Measurements from ENCODE around the gene NVL. TPM values are rescaled to one million over a fixed set of nuclear protein-coding genes. Genes with fewer than 3 reads are reported as not detected.
A peak's percentile ranks its signal among the peaks of the same experiment; 100 is the strongest.

Gene NVL
- total RNA-seq, 2 experiments from 2014 or later: 37.7 to 40.4 TPM

GRCh38 chr1:224189561-224189960, 140.4 kb downstream of the NVL start:
- intact Hi-C loops (cut with micrococcal nuclease): loop anchor here (10.0 kb wide), 1 partner anchor 75 kb away; the partner anchor contains the start of gene FBXO28
- CTCF ChIA-PET: interaction anchor here (1.0 kb wide), 1 partner anchor 74 kb away, joined by 3 read pairs; no protein-coding TSS in a partner anchor

GRCh38 chr1:224188286-224188685, 141.7 kb downstream of the NVL start:
- peaks cover under 1% of the 10 kb centered on the region for H3K9me3 Mint-ChIP-seq
- H3K4me3 Mint-ChIP-seq: peak overlapping the region; percentile 54
- H3K36me3 Mint-ChIP-seq (ENCODE audit: low read depth): peaks cover 53% of the 10 kb centered on the region
- POLR2A ChIA-PET: no interaction called here
- no peak for TF ChIP-seq CTCF (IDR thresholded peaks at IDR 0.05)
- H3K4me1 Mint-ChIP-seq (ENCODE audit: low read depth): peaks cover 54% of the 10 kb centered on the region
- ATAC-seq (peak; percentile 36), DNase-seq (no peak)
- intact Hi-C loops (cut with micrococcal nuclease): loop anchor here (10.0 kb wide), 1 partner anchor 73 kb away; the partner anchor contains the start of gene FBXO28
- peak overlapping the region; percentile 79 for H3K27ac Mint-ChIP-seq
- CTCF ChIA-PET: no interaction called here
- no peaks in the 10 kb centered on the region for H3K27me3 Mint-ChIP-seq

More at GRCh38 chr1:224189561-224189960, 140.4 kb downstream of the NVL start:
- no peak for TF ChIP-seq CTCF (IDR thresholded peaks at IDR 0.05)
- POLR2A ChIA-PET: no interaction called here
- Mint-ChIP-seq H3K27me3 (no peaks in the 10 kb centered on the region), H3K9me3 (peaks cover 2% of the 10 kb centered on the region), H3K4me1 (ENCODE audit: low read depth) (peaks cover 52% of the 10 kb centered on the region), H3K27ac (peak overlapping the region; percentile 61), H3K36me3 (ENCODE audit: low read depth) (peaks cover 55% of the 10 kb centered on the region), H3K4me3 (no peak overlapping the region)
- ATAC-seq (no peak), DNase-seq (no peak)

DNA sequence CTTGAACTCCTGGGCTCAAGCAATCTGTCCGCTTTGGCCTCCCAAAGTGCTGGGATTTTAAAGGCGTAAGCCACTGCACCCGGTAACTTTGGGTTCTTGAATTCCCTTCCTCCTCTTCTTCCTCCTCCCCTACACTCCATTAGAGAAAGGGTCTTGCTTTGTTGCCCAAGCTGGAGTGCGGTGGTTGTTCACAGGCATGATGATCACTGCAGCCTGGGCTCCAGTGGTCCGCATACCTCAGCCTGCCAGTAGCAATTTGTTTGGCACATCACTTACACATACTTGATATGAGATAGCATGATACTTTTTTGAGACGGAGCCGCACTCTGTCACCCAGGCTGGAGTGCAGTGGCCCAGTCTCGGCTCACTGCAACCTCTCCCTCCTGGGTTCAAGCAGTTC, 144.8 kb downstream of the NVL start:
- no peak for TF ChIP-seq CTCF (IDR thresholded peaks at IDR 0.05)
- Mint-ChIP-seq H3K27me3 (no peaks in the 10 kb centered on the region), H3K36me3 (ENCODE audit: low read depth) (peaks cover 43% of the 10 kb centered on the region), H3K4me1 (ENCODE audit: low read depth) (peaks cover 55% of the 10 kb centered on the region), H3K4me3 (peak overlapping the region; percentile 94), H3K27ac (peak overlapping the region; percentile 61), H3K9me3 (no peaks in the 10 kb centered on the region)
- ChIA-PET POLR2A (interaction anchor here (0.6 to 5.8 kb wide), 4 partner anchors 8 to 159 kb away, joined by 3 to 39 read pairs (median 12); no protein-coding TSS in a partner anchor), CTCF (interaction anchor here (0.6 to 1.3 kb wide), 3 partner anchors 12 to 473 kb away, joined by 3 read pairs; partner anchors contain the start of gene CAPN2)
- DNase-seq (no peak), ATAC-seq (no peak)
- intact Hi-C loops (cut with micrococcal nuclease): loop anchor here (10.0 kb wide), 1 partner anchor 70 kb away; the partner anchor contains the start of gene FBXO28

GRCh38 chr1:224183591-224184312, 146.2 kb downstream of the NVL start:
- peak; percentile 56 for ATAC-seq
- Mint-ChIP-seq H3K4me3 (peak overlapping the region; percentile 94), H3K9me3 (no peaks in the 10 kb centered on the region), H3K36me3 (ENCODE audit: low read depth) (peaks cover 34% of the 10 kb centered on the region), H3K27ac (peak overlapping the region; percentile 89), H3K4me1 (ENCODE audit: low read depth) (peaks cover 47% of the 10 kb centered on the region), H3K27me3 (no peaks in the 10 kb centered on the region)
- POLR2A ChIA-PET: interaction anchor here (0.8 to 5.8 kb wide), 7 partner anchors 9 to 70 kb away, joined by 3 to 39 read pairs (median 4); partner anchors contain the start of gene FBXO28
- TF ChIP-seq CTCF (IDR thresholded peaks at IDR 0.05): no peak
- peak; percentile 70 for DNase-seq
- intact Hi-C loops (cut with micrococcal nuclease): loop anchor here (10.0 kb wide), 1 partner anchor 69 kb away; the partner anchor contains the start of gene FBXO28
- CTCF ChIA-PET: interaction anchor here (2.1 to 3.1 kb wide), 2 partner anchors 14 to 30 kb away, joined by 4 to 12 read pairs; no protein-coding TSS in a partner anchor
